DMS114 treated with DMSO at 0.1 percent for 48 hours (cell line): Measurements from ENCODE around the gene EDDM3A.
"Not testable (repeated sequence)": the region's sequence is repeated elsewhere in the genome, so short reads cannot be mapped to it uniquely, and the experiment has no call there.

Experiments used
- DNase-seq: peaks from one replicate; lab custom pipeline; 2025; ENCODE audit not compliant: unreplicated experiment; lab: John Stamatoyannopoulos, UW

EDDM3A gene

GRCh38 chr14:20745571-20746358, at the start of gene EDDM3A:
EDDM3A (plus strand) TSS chr14:20745887; CDS start chr14:20747581, 1,694 bp downstream.
- no peak for DNase-seq

DNA sequence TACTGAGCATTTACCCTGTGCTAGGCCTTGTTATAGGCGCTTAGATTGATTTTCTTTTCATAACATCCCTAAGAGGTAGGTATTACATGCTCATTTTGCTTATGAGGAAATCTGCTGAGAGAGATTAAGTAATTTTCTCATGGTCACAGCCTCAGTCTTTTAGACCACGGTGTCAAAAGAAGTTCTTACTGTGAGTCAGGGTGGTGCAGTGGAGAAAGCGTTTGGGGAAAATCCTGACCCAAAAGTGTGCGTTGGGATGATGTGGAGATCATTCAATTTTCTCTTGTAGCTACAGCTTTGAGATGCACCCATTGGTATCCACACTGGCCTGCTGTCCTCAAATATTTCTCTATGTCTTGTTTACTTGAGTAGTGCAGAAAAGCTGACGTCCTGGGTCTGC, 48.9 kb upstream of the EDDM3A start:
- DNase-seq, result no peak

GRCh38 chr14:20697273-20698017, 48.2 kb upstream of the EDDM3A start:
- DNase-seq, result peak; percentile 57

GRCh38 chr14:20698018-20698329, 47.7 kb upstream of the EDDM3A start:
- no peak for DNase-seq

GRCh38 chr14:20698934-20699333, 46.8 kb upstream of the EDDM3A start:
- DNase-seq, result no peak

- no peak for DNase-seq
Observed at GRCh38 chr14:20699931-20700330, 45.8 kb upstream of the EDDM3A start.

DNA sequence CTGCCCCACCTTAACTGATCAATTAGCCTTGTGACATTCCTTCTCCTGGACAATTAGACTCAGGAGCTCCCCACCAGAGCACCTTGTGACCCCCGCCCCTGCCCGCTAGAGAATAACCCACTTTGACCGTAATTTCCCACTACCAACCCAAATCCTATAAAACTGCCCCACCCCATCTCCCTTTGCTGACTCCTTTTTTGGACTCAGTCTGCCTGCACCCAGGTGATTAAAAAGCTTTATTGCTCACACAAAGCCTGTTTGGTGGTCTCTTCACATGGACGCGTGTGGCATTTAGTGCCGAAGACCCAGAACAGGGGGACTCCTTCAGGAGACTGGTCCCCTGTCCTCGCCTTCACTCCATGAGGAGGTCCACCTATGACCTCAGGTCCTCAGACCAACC, 44.7 kb upstream of the EDDM3A start:
- not testable (repeated sequence) for DNase-seq

DNA sequence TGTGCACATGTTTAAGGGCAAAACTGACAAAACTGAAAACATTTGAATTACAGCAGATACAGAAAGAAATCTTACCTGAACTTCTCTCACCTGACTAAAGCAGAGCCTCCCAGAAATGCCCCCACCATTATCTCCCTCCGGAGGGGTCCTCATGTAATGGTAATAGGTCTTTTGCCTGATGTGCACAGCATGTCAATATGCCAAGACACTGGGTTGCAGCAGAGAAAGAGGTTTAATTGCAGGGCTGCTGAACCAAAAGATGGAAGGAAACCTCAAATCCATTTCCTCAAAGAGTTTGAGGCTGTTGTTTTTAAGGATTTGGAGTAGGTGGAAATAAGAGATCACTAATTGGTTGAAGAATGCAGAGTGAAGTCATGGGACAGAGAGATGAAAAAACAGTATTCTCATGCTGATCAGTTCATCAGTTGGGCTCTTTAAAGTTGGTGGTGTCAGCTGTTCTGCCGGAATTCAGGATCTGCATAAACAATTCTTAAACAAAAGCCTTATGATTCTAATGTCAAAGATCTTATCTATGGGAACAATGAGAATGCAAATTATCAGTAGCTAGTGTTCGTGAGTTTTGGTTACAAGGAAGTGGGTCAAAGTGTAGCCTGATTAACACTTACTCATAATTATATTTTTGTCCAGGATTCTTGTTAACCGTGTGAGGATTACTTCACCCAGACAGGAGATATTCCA, 38.9 kb upstream of the EDDM3A start:
- no peak for DNase-seq

DNA sequence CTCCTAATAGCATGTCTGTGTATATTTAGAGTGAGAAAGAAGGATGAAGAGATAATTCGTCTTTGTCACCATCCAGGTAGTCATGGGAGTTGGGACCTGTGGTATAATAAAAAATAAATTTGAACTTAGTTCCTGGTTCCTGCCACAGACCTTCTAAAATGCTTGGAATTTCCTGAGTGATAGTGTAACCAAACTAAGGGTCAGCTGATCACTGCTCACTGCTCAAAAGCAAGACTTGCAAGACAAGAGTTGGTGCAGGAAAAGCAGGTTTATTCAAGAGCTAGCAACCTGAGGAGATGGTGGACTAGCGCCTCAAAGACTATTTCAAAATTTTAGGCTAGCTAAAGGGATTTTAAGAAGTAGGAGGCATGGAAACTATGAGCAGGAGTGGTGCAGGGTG, 38.1 kb upstream of the EDDM3A start:
- no peak for DNase-seq

GRCh38 chr14:20711261-20711660, 34.4 kb upstream of the EDDM3A start:
- DNase-seq, result no peak

- DNase-seq, result no peak
Observed at GRCh38 chr14:20711685-20712084, 34.0 kb upstream of the EDDM3A start.

- DNase-seq, result no peak
Observed at GRCh38 chr14:20712904-20713303, 32.8 kb upstream of the EDDM3A start.

DNA sequence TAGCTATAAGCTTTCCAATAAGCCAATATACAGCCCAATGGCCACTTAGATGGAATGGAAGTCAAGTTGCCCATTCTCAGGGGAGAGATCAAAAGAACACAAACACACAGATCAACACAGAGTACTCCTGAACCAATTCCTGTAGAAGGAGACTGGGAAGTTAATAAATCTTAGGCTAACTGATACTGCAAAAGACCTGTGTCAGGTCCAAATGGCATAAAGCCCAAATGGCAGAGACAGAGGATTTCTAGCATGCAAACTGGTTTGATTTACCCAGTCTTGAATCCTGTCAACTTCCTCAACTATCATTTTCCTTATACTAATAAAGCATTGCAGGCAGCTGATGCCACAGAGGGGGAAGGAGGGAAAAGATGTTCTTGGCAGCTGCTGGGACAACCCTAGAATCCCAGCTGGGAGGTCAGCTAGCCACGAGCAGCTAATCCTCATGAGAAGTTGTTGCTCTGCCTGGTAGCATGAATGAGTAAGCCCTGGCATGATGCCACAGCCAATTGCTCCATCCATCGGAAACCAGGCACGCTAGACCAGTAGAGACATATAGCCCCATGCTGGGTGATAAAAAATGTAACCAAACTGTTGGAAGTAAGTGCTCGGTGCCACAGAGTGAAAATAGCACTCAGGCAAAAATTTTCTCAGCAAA, 31.0 kb upstream of the EDDM3A start:
- DNase-seq, result no peak

- DNase-seq, result no peak
Observed at GRCh38 chr14:20719777-20720176, 25.9 kb upstream of the EDDM3A start.

- DNase-seq, result no peak
Observed at GRCh38 chr14:20720741-20721140, 24.9 kb upstream of the EDDM3A start.

- DNase-seq, result no peak
Observed at GRCh38 chr14:20722016-20722415, 23.7 kb upstream of the EDDM3A start.

- DNase-seq, result no peak
Observed at GRCh38 chr14:20723488-20723887, 22.2 kb upstream of the EDDM3A start.

GRCh38 chr14:20726121-20726520, 19.6 kb upstream of the EDDM3A start:
- DNase-seq, result not testable (repeated sequence)

- DNase-seq, result no peak
Observed at GRCh38 chr14:20726531-20726930, 19.2 kb upstream of the EDDM3A start.

DNA sequence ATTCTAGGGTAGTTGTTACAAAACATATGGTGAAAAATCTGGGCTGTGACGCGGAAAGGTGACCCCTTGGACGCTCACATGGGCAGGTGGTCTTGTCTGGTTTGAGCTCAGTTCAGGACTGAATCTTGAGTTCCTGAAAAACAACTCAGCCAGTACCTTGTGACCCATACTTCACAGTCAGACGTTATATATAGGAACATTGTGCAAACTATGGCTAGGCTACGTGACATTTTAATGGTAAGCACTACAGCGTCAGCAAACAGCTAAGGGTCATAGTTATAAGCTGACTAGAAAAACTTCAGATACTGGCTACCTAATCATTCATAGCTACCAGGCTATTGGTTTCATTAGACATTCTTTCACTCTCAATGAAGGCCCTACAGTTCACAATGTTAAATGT, 14.8 kb upstream of the EDDM3A start:
- no peak for DNase-seq

- no peak for DNase-seq
Observed at GRCh38 chr14:20732477-20732876, 13.2 kb upstream of the EDDM3A start.
